Vagina (tissue), 2 donors: ENCODE data around the gene RRP1B.

Experiments used
- POLR2A ChIP-seq, 2 donors: fragments of 450-650 bp; IDR thresholded peaks; one replicate each; pipeline ENCODE4 v1.6.1; 2017; ENCODE audit warnings: antibody characterized with exemption in 2 of 2, mild to moderate bottlenecking in 2 of 2, moderate library complexity in 2 of 2
- POLR2AphosphoS5 ChIP-seq, 2 donors: sonication (generic); formaldehyde crosslinking; IDR thresholded peaks; one replicate each; pipeline ENCODE4 v1.9.0; 2017; ENCODE audit warnings: antibody characterized with exemption in 2 of 2, mild to moderate bottlenecking in 2 of 2, low read depth in 1 of 2; ENCODE audit not compliant: insufficient read depth in 1 of 2
- TF ChIP-seq, protein P1 (sequence below), 3 experiments: fragments of 450-650 bp in 2 of 3; fragments of 200-600 bp in 1 of 3; sonication (generic) in 1 of 3; IDR thresholded peaks; one replicate each; pipeline ENCODE4 v1.5.1; 2017 to 2019; ENCODE audit warnings: antibody characterized with exemption in 3 of 3, mild to moderate bottlenecking in 2 of 3, moderate library complexity in 2 of 3

DNA sequence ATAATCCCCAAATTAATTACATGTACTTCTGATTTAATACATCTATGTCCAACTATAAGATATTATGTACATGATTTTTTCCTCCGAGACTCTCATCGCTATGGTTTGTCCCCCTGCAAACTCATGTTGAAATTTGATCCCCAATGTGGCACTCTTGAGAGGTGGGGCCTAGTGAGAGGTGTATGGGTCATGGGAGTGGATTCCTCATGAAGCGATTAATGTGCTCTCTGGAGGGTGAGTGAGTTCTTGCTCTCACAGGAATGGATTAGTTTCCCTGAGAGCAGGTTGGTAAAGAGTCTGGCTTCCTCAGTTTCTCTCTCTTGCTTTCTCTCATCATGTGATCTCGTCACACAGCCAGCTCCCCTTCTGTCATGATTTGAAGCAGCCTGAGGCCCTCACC is 16.2 kb upstream of the RRP1B start:
- TF ChIP-seq POLR2AphosphoS5 (IDR thresholded peaks at IDR 0.05; ENCODE audit: insufficient read depth in 1 of 2, low read depth in 1 of 2) = no peak
- TF ChIP-seq, protein P1, sequence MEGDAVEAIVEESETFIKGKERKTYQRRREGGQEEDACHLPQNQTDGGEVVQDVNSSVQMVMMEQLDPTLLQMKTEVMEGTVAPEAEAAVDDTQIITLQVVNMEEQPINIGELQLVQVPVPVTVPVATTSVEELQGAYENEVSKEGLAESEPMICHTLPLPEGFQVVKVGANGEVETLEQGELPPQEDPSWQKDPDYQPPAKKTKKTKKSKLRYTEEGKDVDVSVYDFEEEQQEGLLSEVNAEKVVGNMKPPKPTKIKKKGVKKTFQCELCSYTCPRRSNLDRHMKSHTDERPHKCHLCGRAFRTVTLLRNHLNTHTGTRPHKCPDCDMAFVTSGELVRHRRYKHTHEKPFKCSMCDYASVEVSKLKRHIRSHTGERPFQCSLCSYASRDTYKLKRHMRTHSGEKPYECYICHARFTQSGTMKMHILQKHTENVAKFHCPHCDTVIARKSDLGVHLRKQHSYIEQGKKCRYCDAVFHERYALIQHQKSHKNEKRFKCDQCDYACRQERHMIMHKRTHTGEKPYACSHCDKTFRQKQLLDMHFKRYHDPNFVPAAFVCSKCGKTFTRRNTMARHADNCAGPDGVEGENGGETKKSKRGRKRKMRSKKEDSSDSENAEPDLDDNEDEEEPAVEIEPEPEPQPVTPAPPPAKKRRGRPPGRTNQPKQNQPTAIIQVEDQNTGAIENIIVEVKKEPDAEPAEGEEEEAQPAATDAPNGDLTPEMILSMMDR (IDR thresholded peaks at IDR 0.05) = no peak
- no peak for TF ChIP-seq POLR2A (IDR thresholded peaks at IDR 0.05)
